SK-N-SH treated with all-trans-retinoic acid at 6 μM for 48 hours (cell line): ENCODE measurements around the gene FGFR4.

ENCODE experiments used
- BACH2 ChIP-seq: fragments of 250-450 bp; sonication (Bioruptor Pico); IDR thresholded peaks from 2 replicates; pipeline ENCODE4 v1.9.0; 2021; ENCODE audit warnings: mild to moderate bottlenecking, borderline replicate concordance
- CREB5 ChIP-seq: fragments of 250-450 bp; sonication (Bioruptor Pico); IDR thresholded peaks from 2 replicates; pipeline ENCODE4 v1.5.1; 2020; ENCODE audit warnings: low read depth, mild to moderate bottlenecking, moderate library complexity
- GLIS3 ChIP-seq: fragments of 250-450 bp; sonication (Bioruptor Pico); IDR thresholded peaks from 2 replicates; pipeline ENCODE4 v1.5.0; 2020; ENCODE audit warnings: mild to moderate bottlenecking, moderate library complexity
- PATZ1 ChIP-seq: fragments of 250-450 bp; sonication (Bioruptor Pico); IDR thresholded peaks from 2 replicates; pipeline ENCODE4 v1.8.0; 2020; ENCODE audit warnings: mild to moderate bottlenecking, moderate library complexity, borderline replicate concordance
- PPARA ChIP-seq: fragments of 250-450 bp; sonication (Bioruptor Pico); IDR thresholded peaks from 2 replicates; pipeline ENCODE4 v1.5.0; 2020; ENCODE audit warnings: mild to moderate bottlenecking, borderline replicate concordance
- RARB ChIP-seq: fragments of 250-450 bp; sonication (Bioruptor Pico); IDR thresholded peaks from 2 replicates; pipeline ENCODE4 v1.8.0; 2021; ENCODE audit warnings: mild to moderate bottlenecking, moderate library complexity
- SNAI2 ChIP-seq: fragments of 250-450 bp; sonication (Bioruptor Pico); IDR thresholded peaks from 2 replicates; pipeline ENCODE4 v1.5.0; 2020; ENCODE audit warnings: mild to moderate bottlenecking, moderate library complexity
- TOX ChIP-seq: fragments of 250-450 bp; sonication (Bioruptor Pico); IDR thresholded peaks from 2 replicates; pipeline ENCODE4 v1.8.0; 2021; ENCODE audit warnings: mild to moderate bottlenecking, moderate library complexity, borderline replicate concordance
- TSHZ2 ChIP-seq: fragments of 250-450 bp; sonication (Bioruptor Pico); IDR thresholded peaks from 2 replicates; pipeline ENCODE4 v1.5.0; 2020; ENCODE audit warnings: mild to moderate bottlenecking, moderate library complexity
- ZC3H10 ChIP-seq: fragments of 250-450 bp; sonication (Bioruptor Pico); IDR thresholded peaks from 2 replicates; pipeline ENCODE4 v1.5.1; 2021; ENCODE audit warnings: mild to moderate bottlenecking, moderate library complexity
- ZFP3 ChIP-seq: fragments of 250-450 bp; sonication (Bioruptor Pico); IDR thresholded peaks from 2 replicates; pipeline ENCODE4 v1.5.0; 2020; ENCODE audit warnings: mild to moderate bottlenecking, moderate library complexity
- ZFP30 ChIP-seq: fragments of 450-650 bp; formaldehyde crosslinking; IDR thresholded peaks from 2 replicates; pipeline ENCODE4 v1.5.0; 2022; ENCODE audit warnings: mild to moderate bottlenecking, moderate library complexity
- ZNF565 ChIP-seq: fragments of 450-650 bp; formaldehyde crosslinking; conservative IDR thresholded peaks from 2 replicates; pipeline ENCODE4 v1.5.0; 2020; ENCODE audit warnings: low read depth, mild to moderate bottlenecking, moderate library complexity
- TF ChIP-seq, protein P1 (sequence below): fragments of 250-450 bp; sonication (Bioruptor Pico); IDR thresholded peaks from 2 replicates; pipeline ENCODE4 v1.8.0; 2021; ENCODE audit warnings: low read depth, mild to moderate bottlenecking, moderate library complexity, borderline replicate concordance

GRCh38 chr5:177083357-177083756 is 3.4 kb upstream of the FGFR4 start:
- TF ChIP-seq CREB5 (CRISPR knock-in tag) = no peak
- no peak for TF ChIP-seq TSHZ2 (CRISPR knock-in tag)
- no peak for TF ChIP-seq PATZ1 (CRISPR knock-in tag)
- no peak for TF ChIP-seq RARB (CRISPR knock-in tag)
- TF ChIP-seq ZC3H10 (CRISPR knock-in tag) = no peak
- TF ChIP-seq ZFP30 (CRISPR knock-in tag) = no peak
- TF ChIP-seq, protein P1, sequence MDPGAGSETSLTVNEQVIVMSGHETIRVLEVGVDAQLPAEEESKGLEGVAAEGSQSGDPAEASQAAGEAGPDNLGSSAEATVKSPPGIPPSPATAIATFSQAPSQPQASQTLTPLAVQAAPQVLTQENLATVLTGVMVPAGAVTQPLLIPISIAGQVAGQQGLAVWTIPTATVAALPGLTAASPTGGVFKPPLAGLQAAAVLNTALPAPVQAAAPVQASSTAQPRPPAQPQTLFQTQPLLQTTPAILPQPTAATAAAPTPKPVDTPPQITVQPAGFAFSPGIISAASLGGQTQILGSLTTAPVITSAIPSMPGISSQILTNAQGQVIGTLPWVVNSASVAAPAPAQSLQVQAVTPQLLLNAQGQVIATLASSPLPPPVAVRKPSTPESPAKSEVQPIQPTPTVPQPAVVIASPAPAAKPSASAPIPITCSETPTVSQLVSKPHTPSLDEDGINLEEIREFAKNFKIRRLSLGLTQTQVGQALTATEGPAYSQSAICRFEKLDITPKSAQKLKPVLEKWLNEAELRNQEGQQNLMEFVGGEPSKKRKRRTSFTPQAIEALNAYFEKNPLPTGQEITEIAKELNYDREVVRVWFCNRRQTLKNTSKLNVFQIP = no peak
- TF ChIP-seq PPARA (CRISPR knock-in tag) = no peak
- TF ChIP-seq SNAI2 = no peak
- TF ChIP-seq ZNF565 = no peak
- no peak for TF ChIP-seq TOX
- TF ChIP-seq GLIS3 (CRISPR knock-in tag) = no peak
- no peak for TF ChIP-seq BACH2 (CRISPR knock-in tag)
- TF ChIP-seq ZFP3 (CRISPR knock-in tag) = no peak
